Cardiac muscle cell (in vitro differentiated cells and primary cell): ENCODE results near the gene RMND1. TPM values are rescaled to one million over a fixed set of nuclear protein-coding genes. Genes with fewer than 3 reads are reported as not detected.
A peak's percentile ranks its signal among the peaks of the same experiment; 100 is the strongest.

Experiments
- DNase-seq, 2 donors: peaks; one replicate each; pipeline versions ENCODE4 v3.0.0 to v3.0.0-alpha.2; 2010 to 2017; ENCODE audit warnings: low read depth in 1 of 2, low spot score in 1 of 2
- H3K27ac ChIP-seq: fragments of 200-600 bp; sonication (generic); 2 replicates; pipeline ENCODE4 v1.5.1; 2016
- H3K27me3 ChIP-seq: fragments of 200-600 bp; sonication (generic); 2 replicates; pipeline ENCODE4 v1.6.0; 2016; ENCODE audit warnings: control low read depth
- H3K36me3 ChIP-seq: fragments of 200-600 bp; sonication (generic); 2 replicates; pipeline ENCODE4 v1.5.1; 2016; ENCODE audit warnings: control low read depth
- H3K4me1 ChIP-seq: fragments of 200-600 bp; sonication (generic); 2 replicates; pipeline ENCODE4 v1.8.1; 2017; ENCODE audit warnings: low read depth, mild to moderate bottlenecking, mixed run types
- H3K4me3 ChIP-seq: fragments of 200-600 bp; sonication (generic); 2 replicates; pipeline ENCODE4 v1.5.1; 2016; ENCODE audit warnings: mild to moderate bottlenecking
- H3K9me3 ChIP-seq: fragments of 200-600 bp; sonication (generic); 2 replicates; pipeline ENCODE4 v1.5.1; 2017; ENCODE audit warnings: low read depth, mild to moderate bottlenecking, control low read depth
- polyA plus RNA-seq: library from polyadenylated mRNA; unstranded; fragments of >200 nt; fragmentation: Nextera tagmentation; extraction: Ambion mirVana; gene quantifications from 2 replicates; pipeline ENCODE4 v1.2.1, GENCODE V29; 2016
- total RNA-seq: library from RNA; depleted of rRNA; stranded (reverse); fragments of >200 nt; gene quantifications from 2 replicates; pipeline ENCODE4 v1.2.3, GENCODE V29; 2016
- TF ChIP-seq, protein P1 (sequence below): IDR thresholded peaks from 2 replicates; pipeline ENCODE4 v1.5.1; 2012; ENCODE audit warnings: low read depth, mild to moderate bottlenecking, low read length

RMND1 gene
- total and polyA plus RNA-seq, 2 experiments from 2014 or later, result 17.2 to 19.3 TPM

DNA sequence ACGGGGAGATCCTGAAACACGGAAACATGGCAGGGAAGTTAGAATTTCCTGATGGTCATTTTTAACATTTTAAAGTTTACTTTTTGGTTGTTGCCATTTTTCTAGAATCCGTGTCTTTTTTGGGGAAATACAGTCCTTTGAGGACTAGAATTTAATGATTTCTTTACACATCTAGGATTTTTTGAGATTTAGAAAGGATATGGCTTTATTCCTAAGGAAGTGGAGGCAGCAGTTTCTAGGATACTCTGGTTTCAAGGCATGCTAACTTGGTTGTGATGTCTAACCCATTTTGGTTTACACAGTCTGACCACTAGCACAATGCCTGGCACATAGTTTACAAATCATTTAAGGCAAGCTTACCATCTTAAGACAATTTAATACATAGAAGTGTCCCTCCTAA lies 59.5 kb downstream of the RMND1 start:
- Histone ChIP-seq H3K27ac (peak overlapping the region; percentile 98), H3K27me3 (no peaks in the 10 kb centered on the region), H3K4me3 (peak overlapping the region; percentile 91), H3K9me3 (no peaks in the 10 kb centered on the region), H3K4me1 (peaks cover 21% of the 10 kb centered on the region), H3K36me3 (no peaks in the 10 kb centered on the region)
- no peak for DNase-seq
- TF ChIP-seq, protein P1, sequence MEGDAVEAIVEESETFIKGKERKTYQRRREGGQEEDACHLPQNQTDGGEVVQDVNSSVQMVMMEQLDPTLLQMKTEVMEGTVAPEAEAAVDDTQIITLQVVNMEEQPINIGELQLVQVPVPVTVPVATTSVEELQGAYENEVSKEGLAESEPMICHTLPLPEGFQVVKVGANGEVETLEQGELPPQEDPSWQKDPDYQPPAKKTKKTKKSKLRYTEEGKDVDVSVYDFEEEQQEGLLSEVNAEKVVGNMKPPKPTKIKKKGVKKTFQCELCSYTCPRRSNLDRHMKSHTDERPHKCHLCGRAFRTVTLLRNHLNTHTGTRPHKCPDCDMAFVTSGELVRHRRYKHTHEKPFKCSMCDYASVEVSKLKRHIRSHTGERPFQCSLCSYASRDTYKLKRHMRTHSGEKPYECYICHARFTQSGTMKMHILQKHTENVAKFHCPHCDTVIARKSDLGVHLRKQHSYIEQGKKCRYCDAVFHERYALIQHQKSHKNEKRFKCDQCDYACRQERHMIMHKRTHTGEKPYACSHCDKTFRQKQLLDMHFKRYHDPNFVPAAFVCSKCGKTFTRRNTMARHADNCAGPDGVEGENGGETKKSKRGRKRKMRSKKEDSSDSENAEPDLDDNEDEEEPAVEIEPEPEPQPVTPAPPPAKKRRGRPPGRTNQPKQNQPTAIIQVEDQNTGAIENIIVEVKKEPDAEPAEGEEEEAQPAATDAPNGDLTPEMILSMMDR, result no peak

DNA sequence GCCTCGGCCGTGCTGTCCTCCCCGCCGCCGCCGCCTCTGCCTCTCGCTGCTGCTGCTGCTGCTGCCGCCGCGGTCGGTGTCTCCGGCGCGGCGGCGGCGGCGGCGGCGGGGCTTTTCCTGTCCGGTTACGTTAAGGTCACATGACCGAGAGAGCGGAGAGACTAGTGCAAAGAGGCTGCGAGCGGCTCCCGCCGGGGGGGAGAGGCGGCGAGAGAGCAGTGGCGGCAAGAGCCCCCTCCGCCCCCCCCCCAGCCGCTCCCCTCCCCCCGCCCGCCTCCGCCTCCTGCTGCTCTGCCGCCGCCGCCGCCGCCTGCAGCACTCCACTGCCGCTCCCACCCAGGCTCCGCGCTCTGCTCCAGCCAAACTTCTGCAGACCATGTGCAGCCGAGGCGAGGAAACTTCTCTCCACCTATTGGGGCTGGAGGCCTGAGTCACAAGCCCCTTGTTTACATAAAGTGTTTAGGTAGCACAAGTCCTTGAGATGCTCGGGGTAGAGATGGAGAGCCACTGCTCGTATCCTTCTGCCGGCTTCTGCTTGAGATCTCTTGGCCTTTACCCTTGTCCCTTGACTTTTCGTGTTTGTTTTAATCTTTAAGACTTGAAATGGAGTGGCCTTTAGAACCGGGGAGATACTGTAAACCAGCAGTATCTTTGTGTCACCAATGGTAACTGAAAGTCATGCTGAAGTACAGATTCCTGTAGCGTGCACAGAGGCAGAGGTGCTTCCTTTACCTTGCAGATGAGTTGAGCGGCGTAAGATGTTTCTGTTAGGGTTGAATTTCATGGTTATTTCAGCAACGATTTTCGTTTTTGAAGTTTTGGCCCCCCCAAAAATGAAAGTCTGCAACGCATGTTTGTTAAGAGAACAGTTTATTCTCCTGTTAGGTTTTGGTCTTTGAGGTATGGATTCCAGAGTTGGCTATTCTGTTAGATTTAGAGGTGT lies 60.2 kb downstream of the RMND1 start, which contains the start of gene ZBTB2:
Gene ZBTB2 (minus strand): TSS at position 89 of the 943 bp plus-strand sequence. CDS start 17,922 bp downstream, outside the sequence.
- H3K4me3 ChIP-seq, result peak within 1 kb of the TSS; percentile 91
- H3K4me1 ChIP-seq, result peaks cover 21% of the 10 kb centered on the region
- no peaks in the 10 kb centered on the region for H3K27me3 ChIP-seq
- no peaks in the 10 kb centered on the region for H3K36me3 ChIP-seq
- peak; percentile 75 to 85 for DNase-seq
- H3K27ac ChIP-seq, result peak within 1 kb of the TSS; percentile 98
- H3K9me3 ChIP-seq, result no peaks in the 10 kb centered on the region
- TF ChIP-seq, protein P1, result no peak

DNA sequence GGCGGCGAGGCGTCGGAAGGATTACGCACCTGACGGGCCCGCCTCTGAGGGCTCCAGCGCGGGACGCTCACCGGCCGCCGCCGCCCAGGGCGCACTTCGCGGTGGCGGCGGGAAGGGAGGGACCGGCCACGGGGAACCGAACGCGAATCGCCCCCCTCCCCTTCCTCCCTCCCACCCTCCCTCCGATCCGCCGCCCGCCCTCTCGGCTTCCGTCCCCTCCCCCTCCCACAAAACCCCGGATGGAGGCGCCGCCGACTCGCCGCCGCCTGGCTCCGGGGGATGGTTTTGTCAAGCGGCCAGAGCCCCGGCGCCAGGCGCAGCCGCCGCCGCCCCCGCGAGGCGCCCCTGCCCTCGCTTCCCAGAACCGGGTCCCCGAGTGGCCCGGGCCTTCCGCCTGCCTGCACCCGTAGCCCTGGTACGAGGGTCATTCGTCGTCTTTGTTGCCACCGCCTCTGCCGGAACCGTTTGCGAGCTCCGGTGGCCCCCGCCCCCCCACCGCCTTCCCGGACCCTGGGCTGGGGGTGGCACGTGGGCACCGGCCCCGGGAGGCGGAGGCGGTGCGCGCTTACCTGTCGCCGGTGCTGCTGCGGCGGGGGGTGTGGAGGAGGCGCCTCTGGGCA lies 61.0 kb downstream of the RMND1 start:
- Histone ChIP-seq H3K36me3 (no peaks in the 10 kb centered on the region), H3K4me3 (peak overlapping the region; percentile 91), H3K9me3 (no peaks in the 10 kb centered on the region), H3K4me1 (peaks cover 21% of the 10 kb centered on the region), H3K27me3 (no peaks in the 10 kb centered on the region), H3K27ac (peak overlapping the region; percentile 98)
- DNase-seq, result peak; percentile 79
- TF ChIP-seq, protein P1, result no peak

DNA sequence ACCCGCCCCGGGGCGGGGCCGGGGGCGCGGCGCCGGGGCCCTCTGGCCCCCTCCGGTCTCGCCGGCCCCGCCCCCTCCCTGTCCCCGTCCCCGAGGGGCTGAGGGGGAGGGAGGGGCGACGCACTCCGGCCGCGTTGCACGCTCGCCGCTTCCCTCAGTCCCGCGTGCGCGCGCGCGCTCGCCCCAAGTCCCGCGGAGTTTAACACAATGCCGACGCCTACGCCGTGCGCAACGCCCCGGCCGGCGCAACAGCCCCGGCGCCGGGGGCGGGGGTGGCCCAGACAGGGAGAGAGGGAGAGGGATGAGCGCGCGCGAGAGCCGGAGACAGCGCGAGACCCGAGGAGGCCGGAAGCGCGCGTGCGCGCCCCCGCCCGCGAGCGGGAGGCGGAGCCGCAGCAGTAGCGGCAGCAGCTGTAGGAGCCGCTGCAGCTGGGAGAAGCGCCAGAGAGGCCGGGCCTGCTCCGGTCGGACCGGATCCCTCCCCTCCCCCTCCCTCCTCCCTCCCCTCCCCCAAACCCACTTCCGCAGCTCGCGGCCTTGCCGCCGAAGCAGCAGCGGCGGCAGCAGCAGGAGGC lies 61.6 kb downstream of the RMND1 start:
- Histone ChIP-seq H3K36me3 (no peaks in the 10 kb centered on the region), H3K9me3 (no peaks in the 10 kb centered on the region), H3K27ac (peak overlapping the region; percentile 98), H3K4me3 (peak overlapping the region; percentile 91), H3K4me1 (peaks cover 21% of the 10 kb centered on the region), H3K27me3 (no peaks in the 10 kb centered on the region)
- peak; percentile 99 to 100 for DNase-seq
- TF ChIP-seq, protein P1, result no peak

DNA sequence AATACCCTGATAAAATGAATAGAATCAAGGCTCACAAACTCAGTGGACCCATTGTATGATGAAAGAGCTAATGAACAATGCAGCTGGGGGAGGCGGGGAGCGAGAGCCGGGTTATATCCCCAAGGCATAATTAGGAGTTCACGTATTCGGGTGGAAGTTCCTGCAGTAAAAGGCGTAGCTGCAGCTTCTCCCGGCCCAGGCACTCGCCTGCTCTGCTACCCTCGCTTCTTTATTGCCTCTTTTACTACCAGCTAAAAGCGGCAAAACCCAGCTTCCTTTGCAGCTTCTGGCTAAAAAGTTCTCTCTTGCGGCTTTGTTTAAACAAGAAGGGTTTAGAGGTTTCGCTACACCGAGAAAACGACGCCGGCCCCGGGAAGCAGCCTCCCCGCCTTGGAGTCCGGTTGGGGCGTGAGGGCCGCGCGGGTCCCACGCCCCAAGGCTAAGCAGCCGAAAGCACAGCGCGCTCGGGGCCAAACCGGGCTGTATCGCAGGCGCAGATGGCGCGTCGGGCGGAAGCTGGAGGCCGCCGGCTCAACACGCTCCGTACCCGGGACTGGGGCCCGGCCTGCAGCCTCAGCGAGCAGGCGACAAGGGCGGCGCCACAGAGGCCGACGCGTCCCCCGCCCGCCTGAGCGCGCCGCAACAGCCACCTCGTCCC lies 62.2 kb downstream of the RMND1 start:
- H3K27me3 ChIP-seq, result no peaks in the 10 kb centered on the region
- DNase-seq, result peak; percentile 51 to 80

More for the DNA sequence above, 62.2 kb downstream of the RMND1 start:
- H3K4me1 ChIP-seq, result peaks cover 21% of the 10 kb centered on the region
- TF ChIP-seq, protein P1, result no peak
- H3K27ac ChIP-seq, result peak overlapping the region; percentile 98
- no peaks in the 10 kb centered on the region for H3K36me3 ChIP-seq
- no peaks in the 10 kb centered on the region for H3K9me3 ChIP-seq
- peak overlapping the region; percentile 91 for H3K4me3 ChIP-seq
